ENCODE measurements around the gene ACOT6. TPM values are rescaled to one million over a fixed set of nuclear protein-coding genes. Genes with fewer than 3 reads are reported as not detected.
"Not testable (repeated sequence)": the region's sequence is repeated elsewhere in the genome, so short reads cannot be mapped to it uniquely, and the experiment has no call there.

ACOT6 gene
- total RNA-seq, 2 experiments from 2014 or later: not detected

- Mint-ChIP-seq H3K9me3 (no peaks in the 10 kb centered on the region), H3K27me3 (peaks cover 27% of the 10 kb centered on the region), H3K36me3 (ENCODE audit: low read depth) (no peaks in the 10 kb centered on the region), H3K4me1 (peaks cover 7% of the 10 kb centered on the region), H3K4me3 (peak overlapping the region; percentile 59), H3K27ac (no peak overlapping the region)
- DNase-seq: no peak
- CTCF ChIA-PET: interaction anchor here (1.4 to 2.4 kb wide), 3 partner anchors 9 to 126 kb away, joined by 3 to 12 read pairs (median 6); no protein-coding TSS in a partner anchor
- POLR2A ChIA-PET: no interaction called here
Observed at GRCh38 chr14:73634011-73634833, 21.9 kb downstream of the ACOT6 start.

- H3K36me3 Mint-ChIP-seq (ENCODE audit: low read depth); H3K9me3 Mint-ChIP-seq; H3K27ac Mint-ChIP-seq; POLR2A ChIA-PET; H3K4me1 Mint-ChIP-seq; H3K4me3 Mint-ChIP-seq; DNase-seq: not testable (repeated sequence)
- peaks cover 27% of the 10 kb centered on the region for H3K27me3 Mint-ChIP-seq
- CTCF ChIA-PET: interaction anchor here (1.0 kb wide), 1 partner anchor 10 kb away, joined by 4 read pairs; no protein-coding TSS in a partner anchor
Observed at GRCh38 chr14:73636355-73636754, 24.0 kb downstream of the ACOT6 start.

DNA sequence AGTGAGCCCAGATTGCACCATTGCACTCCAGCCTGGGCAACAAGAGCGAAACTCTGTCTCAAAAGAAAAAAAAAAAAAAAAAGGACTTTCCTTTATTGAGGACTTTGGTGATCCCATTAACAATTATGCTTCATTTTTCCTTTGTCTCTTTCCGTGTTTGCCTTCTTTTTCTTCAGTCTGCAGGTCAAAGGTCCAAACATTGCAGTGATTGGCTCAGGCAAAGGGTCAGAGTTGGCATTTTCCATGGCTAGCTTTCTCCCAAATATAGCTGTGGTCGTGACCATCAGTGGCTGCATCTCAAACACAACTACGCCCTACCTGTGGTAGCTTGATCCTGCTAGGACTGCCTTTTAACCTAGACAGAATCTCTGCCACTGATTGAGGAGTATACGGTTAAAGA, 25.5 kb downstream of the ACOT6 start:
- Mint-ChIP-seq H3K4me3 (no peak overlapping the region), H3K36me3 (ENCODE audit: low read depth) (no peaks in the 10 kb centered on the region), H3K27ac (no peak overlapping the region), H3K4me1 (peaks cover 8% of the 10 kb centered on the region), H3K27me3 (peaks cover 23% of the 10 kb centered on the region), H3K9me3 (no peaks in the 10 kb centered on the region)
- CTCF ChIA-PET: interaction anchor here (0.6 to 1.2 kb wide), 2 partner anchors 12 to 632 kb away, joined by 3 to 6 read pairs; no protein-coding TSS in a partner anchor
- no peak for DNase-seq
- POLR2A ChIA-PET: no interaction called here

- POLR2A ChIA-PET: no interaction called here
- Mint-ChIP-seq H3K27me3 (peaks cover 8% of the 10 kb centered on the region), H3K4me1 (peaks cover 17% of the 10 kb centered on the region), H3K27ac (no peak overlapping the region), H3K4me3 (no peak overlapping the region), H3K36me3 (ENCODE audit: low read depth) (no peaks in the 10 kb centered on the region), H3K9me3 (no peaks in the 10 kb centered on the region)
- no peak for DNase-seq
- CTCF ChIA-PET: interaction anchor here (1.0 kb wide), 1 partner anchor 132 kb away, joined by 3 read pairs; no protein-coding TSS in a partner anchor
Observed at GRCh38 chr14:73640796-73641365, 28.6 kb downstream of the ACOT6 start.

DNA sequence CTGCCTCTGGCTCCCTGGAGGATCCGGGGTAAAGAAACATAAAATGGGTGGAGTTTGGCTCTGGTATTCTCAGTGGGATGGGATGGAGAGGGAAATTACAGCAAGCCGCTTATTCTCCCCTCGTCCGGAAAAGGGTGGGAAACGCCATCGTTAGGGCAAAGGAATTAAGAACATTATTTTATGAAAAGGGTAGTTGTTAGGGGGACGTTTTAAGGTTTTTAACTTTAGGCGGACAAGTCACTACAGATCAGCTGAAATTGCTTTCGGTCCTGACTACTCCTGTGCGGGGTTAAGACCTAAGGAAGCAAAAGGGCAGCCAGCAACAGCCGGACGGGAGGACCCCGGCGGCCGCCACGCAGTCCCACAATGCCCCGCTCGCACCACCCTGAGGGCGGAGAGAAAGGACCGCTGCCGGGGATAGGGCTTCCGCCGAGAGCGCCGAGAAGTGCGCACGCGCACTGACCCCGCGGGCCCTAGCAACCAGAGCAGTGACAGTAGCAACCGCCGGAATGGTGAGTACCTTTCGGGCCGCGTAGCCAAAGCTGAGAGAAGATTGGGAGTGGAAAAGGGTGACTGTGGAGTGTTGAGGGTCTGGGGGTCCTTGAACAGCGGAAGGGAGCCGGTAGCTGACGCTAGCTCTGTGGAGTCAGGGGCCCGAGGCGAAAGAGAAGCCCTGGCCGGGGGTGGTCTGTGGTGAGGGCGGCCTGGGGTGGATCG, 32.4 kb downstream of the ACOT6 start, which contains the start of gene DNAL1:
Gene DNAL1, plus strand, starts transcription at position 456 of the 717 bp plus-strand sequence. Its CDS starts 54 bp downstream, at position 510.
- ChIA-PET POLR2A (no interaction called here), CTCF (interaction anchor here (0.6 to 0.9 kb wide), 2 partner anchors 12 to 143 kb away, joined by 3 to 6 read pairs; no protein-coding TSS in a partner anchor)
- Mint-ChIP-seq H3K27ac (peak within 1 kb of the TSS; percentile 92), H3K4me1 (peaks cover 16% of the 10 kb centered on the region), H3K36me3 (ENCODE audit: low read depth) (no peaks in the 10 kb centered on the region), H3K4me3 (peak within 1 kb of the TSS; percentile 90), H3K9me3 (no peaks in the 10 kb centered on the region), H3K27me3 (no peaks in the 10 kb centered on the region)
- DNase-seq: peak; percentile 92

DNA sequence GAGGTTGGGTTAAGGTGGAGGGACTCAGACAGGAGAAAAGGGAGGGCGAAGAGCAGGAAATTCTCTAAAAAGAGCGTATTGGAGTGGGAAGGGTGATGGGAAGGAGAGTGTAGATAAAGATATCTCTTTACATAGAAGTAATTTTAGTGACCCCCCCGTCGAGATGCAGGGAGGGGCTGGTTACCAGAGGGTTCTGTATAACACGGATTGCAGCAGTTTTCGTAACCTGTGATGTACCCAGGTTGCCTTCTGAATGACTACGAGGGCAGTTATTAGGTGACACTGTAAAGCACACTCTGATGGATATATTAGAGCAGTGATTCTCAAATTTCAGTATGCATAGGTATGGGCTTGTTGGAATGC, 32.9 kb downstream of the ACOT6 start:
- Mint-ChIP-seq H3K4me1 (peaks cover 16% of the 10 kb centered on the region), H3K4me3 (peak overlapping the region; percentile 90), H3K36me3 (ENCODE audit: low read depth) (no peaks in the 10 kb centered on the region), H3K27ac (peak overlapping the region; percentile 92), H3K27me3 (no peaks in the 10 kb centered on the region), H3K9me3 (no peaks in the 10 kb centered on the region)
- POLR2A ChIA-PET: no interaction called here
- CTCF ChIA-PET: no interaction called here
- no peak for DNase-seq

DNA sequence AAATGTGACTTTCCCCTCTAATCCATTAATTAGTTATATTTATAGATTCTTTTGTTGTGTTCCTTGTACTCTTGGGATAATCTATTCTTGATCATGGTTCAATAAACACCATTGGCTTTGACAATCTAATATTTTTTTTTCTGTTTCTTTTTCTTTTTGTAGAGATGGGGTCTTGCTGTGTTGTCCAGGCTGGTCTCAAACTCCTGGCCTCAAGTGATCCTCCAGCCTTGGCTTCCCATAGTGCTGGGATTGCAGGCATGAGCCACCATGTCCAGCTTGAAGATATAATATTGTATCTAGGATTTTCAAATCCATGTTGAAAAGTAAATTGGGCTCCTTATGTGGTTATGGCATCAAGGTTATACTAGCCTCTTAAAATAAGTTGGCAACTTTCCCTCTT, 38.7 kb downstream of the ACOT6 start:
- no peak for DNase-seq
- H3K4me3 Mint-ChIP-seq: no peak overlapping the region
- POLR2A ChIA-PET: no interaction called here
- H3K9me3 Mint-ChIP-seq: no peaks in the 10 kb centered on the region
- H3K4me1 Mint-ChIP-seq: peaks cover under 1% of the 10 kb centered on the region
- no peaks in the 10 kb centered on the region for H3K27me3 Mint-ChIP-seq
- H3K36me3 Mint-ChIP-seq (ENCODE audit: low read depth): no peaks in the 10 kb centered on the region
- CTCF ChIA-PET: interaction anchor here (0.6 to 0.9 kb wide), 2 partner anchors 54 to 79 kb away, joined by 3 to 4 read pairs; no protein-coding TSS in a partner anchor
- H3K27ac Mint-ChIP-seq: no peak overlapping the region

- H3K4me1 Mint-ChIP-seq: no peaks in the 10 kb centered on the region
Observed at GRCh38 chr14:73655851-73656250, 43.5 kb downstream of the ACOT6 start.

GRCh38 chr14:73659202-73659601, 46.9 kb downstream of the ACOT6 start:
- H3K4me1 Mint-ChIP-seq; H3K36me3 Mint-ChIP-seq (ENCODE audit: low read depth); DNase-seq; H3K4me3 Mint-ChIP-seq; POLR2A ChIA-PET; H3K9me3 Mint-ChIP-seq; H3K27me3 Mint-ChIP-seq; H3K27ac Mint-ChIP-seq: not testable (repeated sequence)
- CTCF ChIA-PET: interaction anchor here (0.7 kb wide), 1 partner anchor 68 kb away, joined by 3 read pairs; no protein-coding TSS in a partner anchor

More at GRCh38 chr14:73655851-73656250, 43.5 kb downstream of the ACOT6 start:
- ChIA-PET CTCF (no interaction called here), POLR2A (no interaction called here)
- Mint-ChIP-seq H3K36me3 (ENCODE audit: low read depth) (no peaks in the 10 kb centered on the region), H3K4me3 (no peak overlapping the region), H3K9me3 (no peaks in the 10 kb centered on the region), H3K27me3 (no peaks in the 10 kb centered on the region), H3K27ac (no peak overlapping the region)
- DNase-seq: no peak

DNA sequence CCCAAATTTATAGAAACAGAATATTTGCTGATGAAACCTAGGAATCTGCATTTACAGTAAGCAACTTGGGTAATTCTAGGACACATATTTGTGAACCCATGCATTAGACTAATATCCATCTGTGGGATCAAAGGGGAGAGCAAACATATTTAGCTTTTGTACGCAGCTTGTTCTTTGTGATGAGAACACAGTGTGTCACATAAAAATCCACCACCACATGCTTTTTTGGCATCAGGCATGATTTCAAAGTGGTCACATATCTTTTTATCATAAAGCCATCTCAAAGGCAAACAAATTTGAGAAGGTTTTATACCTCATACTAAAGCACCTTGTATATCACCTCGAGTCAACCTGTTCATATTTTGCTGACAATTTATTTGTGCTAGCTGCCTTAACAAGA, 48.2 kb downstream of the ACOT6 start:
- H3K9me3 Mint-ChIP-seq: no peaks in the 10 kb centered on the region
- H3K4me3 Mint-ChIP-seq: no peak overlapping the region
- DNase-seq: no peak
- no peaks in the 10 kb centered on the region for H3K4me1 Mint-ChIP-seq
- H3K27me3 Mint-ChIP-seq: no peaks in the 10 kb centered on the region
- H3K36me3 Mint-ChIP-seq (ENCODE audit: low read depth): no peaks in the 10 kb centered on the region
- ChIA-PET POLR2A (no interaction called here), CTCF (interaction anchor here (0.8 kb wide), 1 partner anchor 9 kb away, joined by 3 read pairs; no protein-coding TSS in a partner anchor)
- no peak overlapping the region for H3K27ac Mint-ChIP-seq

GRCh38 chr14:73661872-73662271, 49.6 kb downstream of the ACOT6 start:
- Mint-ChIP-seq H3K4me3 (no peak overlapping the region), H3K9me3 (no peaks in the 10 kb centered on the region), H3K27ac (no peak overlapping the region), H3K36me3 (ENCODE audit: low read depth) (no peaks in the 10 kb centered on the region), H3K4me1 (no peaks in the 10 kb centered on the region), H3K27me3 (no peaks in the 10 kb centered on the region)
- POLR2A ChIA-PET: no interaction called here
- no peak for DNase-seq
- CTCF ChIA-PET: interaction anchor here (0.6 kb wide), 2 partner anchors 15 to 75 kb away, joined by 3 read pairs; no protein-coding TSS in a partner anchor

DNA sequence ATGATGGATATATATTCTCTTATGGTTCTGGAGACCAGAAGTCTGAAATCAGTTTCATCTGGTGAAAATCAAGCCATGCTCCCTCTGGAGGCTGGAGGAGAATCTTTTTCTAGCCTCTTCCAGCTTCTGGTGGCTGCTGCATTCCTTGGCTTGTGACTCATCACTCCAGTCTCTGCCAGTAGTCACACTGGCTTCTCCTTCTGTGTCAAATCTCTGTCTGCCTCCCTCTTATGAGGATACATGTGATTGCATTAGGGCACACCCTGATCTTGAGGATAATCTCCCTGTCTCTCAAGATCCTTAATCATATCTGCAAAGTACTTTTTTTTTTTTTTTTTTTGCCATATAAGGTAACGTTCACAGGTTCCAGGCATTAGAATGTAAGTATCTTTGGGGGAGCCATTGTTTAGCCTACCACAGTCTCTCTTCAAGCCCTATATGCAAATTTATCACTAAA, 50.2 kb downstream of the ACOT6 start:
- H3K27me3 Mint-ChIP-seq: no peaks in the 10 kb centered on the region
- no peaks in the 10 kb centered on the region for H3K36me3 Mint-ChIP-seq (ENCODE audit: low read depth)
- no peaks in the 10 kb centered on the region for H3K4me1 Mint-ChIP-seq
- no peak overlapping the region for H3K4me3 Mint-ChIP-seq
- POLR2A ChIA-PET: no interaction called here
- CTCF ChIA-PET: no interaction called here
- no peaks in the 10 kb centered on the region for H3K9me3 Mint-ChIP-seq
- no peak for DNase-seq
- H3K27ac Mint-ChIP-seq: no peak overlapping the region

Data from activated CD4-positive, alpha-beta T cell treated with anti-CD3 and anti-CD28 coated beads, Interleukin-2, amount 10 ng/mL, durations not matched to agents 7 days and 5 days (primary cell).